Stimulated activated CD8-positive, alpha-beta memory T cell treated with anti-CD3 and anti-CD28 coated beads, Interleukin-2, amount 100 ng/mL, for 1 hour (primary cell): ENCODE data around the gene BACH1.

ENCODE experiments used
- DNase-seq, 2 donors: peaks; one replicate each; pipeline ENCODE4 v3.0.0-alpha.2; 2020; ENCODE audit warnings: low read depth in 2 of 2

BACH1 gene

GRCh38 chr21:29379517-29380054, 80.9 kb downstream of the BACH1 start:
- no peak for DNase-seq

GRCh38 chr21:29382030-29382654, 83.4 kb downstream of the BACH1 start:
- no peak for DNase-seq

- no peak for DNase-seq
Observed at GRCh38 chr21:29384683-29385359, 86.1 kb downstream of the BACH1 start.

DNA sequence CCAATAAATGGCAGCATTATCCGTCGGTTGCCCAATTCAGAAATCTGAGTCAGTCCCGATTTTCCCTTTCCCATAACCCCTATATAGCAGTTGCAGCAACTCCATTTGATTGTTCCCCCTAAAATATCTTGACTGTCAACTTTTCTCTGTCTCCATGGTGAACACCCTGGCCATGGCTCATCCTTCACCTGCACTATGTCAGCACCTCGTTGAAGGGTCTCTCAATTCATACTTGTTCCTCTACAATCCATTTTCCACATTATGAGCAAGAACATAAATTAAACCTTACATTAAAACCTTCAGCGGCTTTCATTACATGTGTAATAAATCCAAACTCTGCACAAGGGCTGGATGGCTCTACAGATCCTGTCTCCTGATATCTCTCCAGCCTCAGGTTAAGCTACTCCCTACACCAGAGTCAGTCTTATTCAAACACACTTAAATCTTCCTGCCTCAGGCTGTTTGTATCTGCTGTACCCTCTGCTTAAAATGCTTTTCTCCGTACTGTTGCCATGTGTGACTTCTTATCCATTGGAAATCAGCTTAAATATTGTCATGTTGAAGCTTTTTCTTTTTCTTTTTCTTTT, 87.3 kb downstream of the BACH1 start:
- DNase-seq, result no peak

DNA sequence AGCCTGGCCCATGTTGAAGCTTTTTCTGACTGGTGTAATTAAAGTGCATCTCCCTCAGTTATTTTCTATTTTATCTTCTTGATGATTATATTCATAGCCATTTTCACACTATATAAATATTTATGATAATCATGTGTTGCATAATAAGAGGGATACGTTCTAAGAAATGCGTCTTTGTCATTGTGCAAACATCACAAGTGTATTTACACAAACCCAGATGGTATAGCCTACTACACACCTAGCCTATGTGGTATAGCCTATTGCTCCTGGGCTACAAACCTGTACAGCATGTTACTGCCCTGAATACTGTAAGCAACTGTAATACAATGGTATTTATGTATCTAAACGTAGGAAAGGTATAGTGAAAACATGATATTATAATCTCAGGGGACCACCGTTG, 88.1 kb downstream of the BACH1 start:
- DNase-seq, result no peak

- DNase-seq, result no peak
Observed at GRCh38 chr21:29387598-29387997, 88.9 kb downstream of the BACH1 start.

DNA sequence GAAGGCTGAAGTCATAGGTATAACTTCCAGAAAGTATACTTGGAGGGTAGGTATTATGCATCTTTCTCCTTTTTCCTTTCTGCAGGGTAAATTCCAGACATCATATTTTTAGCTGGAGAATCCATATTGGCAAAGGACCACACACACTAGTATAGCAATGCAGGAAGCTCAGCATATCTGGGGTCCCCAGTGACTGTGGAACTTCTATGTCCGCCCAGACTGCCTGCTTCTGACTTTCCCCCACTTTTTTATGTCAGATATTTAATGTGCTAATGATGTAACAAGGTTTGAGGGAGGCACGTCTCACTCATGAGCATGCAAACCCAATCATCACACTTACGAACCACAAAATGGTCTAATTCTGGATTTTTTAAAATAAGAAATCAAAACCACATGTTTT, 90.4 kb downstream of the BACH1 start:
- no peak for DNase-seq

GRCh38 chr21:29390778-29391177, 92.1 kb downstream of the BACH1 start:
- DNase-seq, result no peak

DNA sequence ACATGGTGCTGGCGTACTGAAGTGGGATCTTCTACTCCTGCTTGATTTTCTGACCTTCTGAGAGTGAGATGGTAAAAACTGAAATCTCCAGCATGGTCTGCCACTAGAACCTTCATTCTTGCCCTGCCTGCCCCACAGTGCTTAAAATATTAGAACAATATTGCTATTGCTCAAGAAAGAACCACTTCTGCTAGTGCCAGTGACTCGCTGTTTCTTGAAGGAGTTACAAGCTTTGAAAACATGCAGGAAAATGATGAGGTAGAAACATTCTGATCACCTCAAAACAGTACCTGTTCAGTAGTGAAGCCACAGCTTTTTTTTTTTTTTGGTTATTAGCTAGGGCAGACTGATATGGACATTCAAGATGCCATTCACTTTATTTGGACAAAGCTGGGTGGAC, 95.3 kb downstream of the BACH1 start:
- no peak for DNase-seq
